ENCODE results near the gene PLXNA4. TPM values are rescaled to one million over a fixed set of nuclear protein-coding genes. Genes with fewer than 3 reads are reported as not detected.

Gene PLXNA4
- total and polyA plus RNA-seq, 2 donors from 2014 or later = 0.17 to 3.5 TPM

GRCh38 chr7:132533916-132534315, 42.4 kb downstream of the PLXNA4 start:
- no peaks in the 10 kb centered on the region for H3K4me1 ChIP-seq (ENCODE audit: control insufficient read depth in 2 of 3, insufficient read depth in 2 of 3, low read depth in 1 of 3, low read length in 3 of 3)
- H3K27me3 ChIP-seq (ENCODE audit: control insufficient read depth, insufficient read depth, low read length) = no peaks in the 10 kb centered on the region
- intact Hi-C loops (cut with DNase I) = no loop called here
- DNase-seq (no peak), FAIRE-seq (no peak)
- no peak overlapping the region for H3K4me3 ChIP-seq (ENCODE audit: low read length in 3 of 3)
- H3K36me3 ChIP-seq (ENCODE audit: control insufficient read depth in 2 of 3, insufficient read depth in 3 of 3, low read length in 3 of 3) = no peaks in the 10 kb centered on the region
- H3K9ac ChIP-seq (ENCODE audit: low read length in 3 of 3) = no peak overlapping the region
- no peak for TF ChIP-seq CTCF (IDR thresholded peaks at IDR 0.05; ENCODE audit: borderline replicate concordance, extremely low read depth, insufficient read depth)
- no peak overlapping the region for H3K27ac ChIP-seq (ENCODE audit: low read depth in 2 of 2, low read length in 2 of 2)
- no peaks in the 10 kb centered on the region for H3K9me3 ChIP-seq (ENCODE audit: control insufficient read depth in 2 of 3, insufficient read depth in 1 of 3, low read length in 3 of 3)

- H3K36me3 ChIP-seq (ENCODE audit: control insufficient read depth in 2 of 3, insufficient read depth in 3 of 3, low read length in 3 of 3) = no peaks in the 10 kb centered on the region
- TF ChIP-seq CTCF (IDR thresholded peaks at IDR 0.05; ENCODE audit: borderline replicate concordance, extremely low read depth, insufficient read depth) = no peak
- no peaks in the 10 kb centered on the region for H3K4me1 ChIP-seq (ENCODE audit: control insufficient read depth in 2 of 3, insufficient read depth in 2 of 3, low read depth in 1 of 3, low read length in 3 of 3)
- H3K9ac ChIP-seq (ENCODE audit: low read length in 3 of 3) = no peak overlapping the region
- DNase-seq (no peak), FAIRE-seq (no peak)
- H3K9me3 ChIP-seq (ENCODE audit: control insufficient read depth in 2 of 3, insufficient read depth in 1 of 3, low read length in 3 of 3) = no peaks in the 10 kb centered on the region
- H3K4me3 ChIP-seq (ENCODE audit: low read length in 3 of 3) = no peak overlapping the region
- intact Hi-C loops (cut with DNase I) = no loop called here
- no peak overlapping the region for H3K27ac ChIP-seq (ENCODE audit: low read depth in 2 of 2, low read length in 2 of 2)
- H3K27me3 ChIP-seq (ENCODE audit: control insufficient read depth, insufficient read depth, low read length) = no peaks in the 10 kb centered on the region
Observed at GRCh38 chr7:132532281-132532680, 44.0 kb downstream of the PLXNA4 start.

- intact Hi-C loops (cut with DNase I) = no loop called here
- Histone ChIP-seq H3K9ac (ENCODE audit: low read length in 3 of 3) (no peak overlapping the region), H3K4me3 (ENCODE audit: low read length in 3 of 3) (no peak overlapping the region), H3K9me3 (ENCODE audit: control insufficient read depth in 2 of 3, insufficient read depth in 1 of 3, low read length in 3 of 3) (no peaks in the 10 kb centered on the region), H3K27me3 (ENCODE audit: control insufficient read depth, insufficient read depth, low read length) (no peaks in the 10 kb centered on the region), H3K36me3 (ENCODE audit: control insufficient read depth in 2 of 3, insufficient read depth in 3 of 3, low read length in 3 of 3) (no peaks in the 10 kb centered on the region), H3K27ac (ENCODE audit: low read depth in 2 of 2, low read length in 2 of 2) (no peak overlapping the region), H3K4me1 (ENCODE audit: control insufficient read depth in 2 of 3, insufficient read depth in 2 of 3, low read depth in 1 of 3, low read length in 3 of 3) (no peaks in the 10 kb centered on the region)
- no peak for TF ChIP-seq CTCF (IDR thresholded peaks at IDR 0.05; ENCODE audit: borderline replicate concordance, extremely low read depth, insufficient read depth)
- FAIRE-seq (no peak), DNase-seq (no peak)
Observed at GRCh38 chr7:132531562-132531961, 44.7 kb downstream of the PLXNA4 start.

- no peak overlapping the region for H3K9ac ChIP-seq (ENCODE audit: low read length in 3 of 3)
- H3K9me3 ChIP-seq (ENCODE audit: control insufficient read depth in 2 of 3, insufficient read depth in 1 of 3, low read length in 3 of 3) = no peaks in the 10 kb centered on the region
- H3K4me3 ChIP-seq (ENCODE audit: low read length in 3 of 3) = no peak overlapping the region
- FAIRE-seq (no peak), DNase-seq (no peak)
- H3K36me3 ChIP-seq (ENCODE audit: control insufficient read depth in 2 of 3, insufficient read depth in 3 of 3, low read length in 3 of 3) = no peaks in the 10 kb centered on the region
- no peaks in the 10 kb centered on the region for H3K4me1 ChIP-seq (ENCODE audit: control insufficient read depth in 2 of 3, insufficient read depth in 2 of 3, low read depth in 1 of 3, low read length in 3 of 3)
- no peak for TF ChIP-seq CTCF (IDR thresholded peaks at IDR 0.05; ENCODE audit: borderline replicate concordance, extremely low read depth, insufficient read depth)
- intact Hi-C loops (cut with DNase I) = no loop called here
- H3K27ac ChIP-seq (ENCODE audit: low read depth in 2 of 2, low read length in 2 of 2) = no peak overlapping the region
- no peaks in the 10 kb centered on the region for H3K27me3 ChIP-seq (ENCODE audit: control insufficient read depth, insufficient read depth, low read length)
Observed at GRCh38 chr7:132528695-132529094, 47.6 kb downstream of the PLXNA4 start.
